GM23248 (cell line): Measurements from ENCODE around the gene PI4KA. TPM values are rescaled to one million over a fixed set of nuclear protein-coding genes. Genes with fewer than 3 reads are reported as not detected.
"Not testable (repeated sequence)": the region's sequence is repeated elsewhere in the genome, so short reads cannot be mapped to it uniquely, and the experiment has no call there.

Experiments used
- DNase-seq: peaks from one replicate; pipeline ENCODE4 v3.0.0-alpha.2; 2015
- H2AFZ ChIP-seq: fragments of 200-600 bp; sonication (generic); 2 replicates; pipeline ENCODE4 v1.6.1; 2016; ENCODE audit warnings: antibody characterized with exemption
- H3F3A ChIP-seq: fragments of 200-600 bp; sonication (generic); 2 replicates; pipeline ENCODE4 v1.6.1; 2016; ENCODE audit warnings: mild to moderate bottlenecking, antibody characterized with exemption, mixed run types; ENCODE audit not compliant: insufficient read depth
- H3K27ac ChIP-seq: fragments of 200-600 bp; sonication (generic); 2 replicates; pipeline ENCODE4 v1.5.1; 2016; ENCODE audit warnings: mild to moderate bottlenecking
- H3K27me3 ChIP-seq: fragments of 200-600 bp; sonication (generic); replicated peaks from 2 replicates; pipeline ENCODE4 v1.6.1; 2016; ENCODE audit warnings: mild to moderate bottlenecking; ENCODE audit not compliant: insufficient read depth
- H3K36me3 ChIP-seq: fragments of 200-600 bp; sonication (generic); 2 replicates; pipeline ENCODE4 v1.6.1; 2016; ENCODE audit warnings: low read depth, mild to moderate bottlenecking
- H3K4me1 ChIP-seq: fragments of 200-600 bp; sonication (generic); 2 replicates; pipeline ENCODE4 v1.6.1; 2016; ENCODE audit warnings: mild to moderate bottlenecking; ENCODE audit not compliant: insufficient read depth
- H3K4me2 ChIP-seq: fragments of 200-600 bp; sonication (generic); one replicate; pipeline ENCODE4 v1.6.1; 2016; ENCODE audit warnings: mild to moderate bottlenecking; ENCODE audit not compliant: unreplicated experiment
- H3K4me3 ChIP-seq: fragments of 200-600 bp; sonication (generic); 2 replicates; pipeline ENCODE4 v1.5.1; 2016; ENCODE audit warnings: mild to moderate bottlenecking
- H3K79me2 ChIP-seq: fragments of 200-600 bp; sonication (generic); 2 replicates; pipeline ENCODE4 v1.6.1; 2016; ENCODE audit warnings: mild to moderate bottlenecking; ENCODE audit not compliant: insufficient read depth
- H3K9ac ChIP-seq: fragments of 200-600 bp; sonication (generic); 2 replicates; pipeline ENCODE4 v1.6.1; 2016; ENCODE audit warnings: mild to moderate bottlenecking
- H3K9me2 ChIP-seq: fragments of 200-600 bp; sonication (generic); 2 replicates; pipeline ENCODE4 v1.6.1; 2016; ENCODE audit warnings: mixed run types, mild to moderate bottlenecking, moderate library complexity; ENCODE audit not compliant: insufficient read depth
- H3K9me3 ChIP-seq: fragments of 200-600 bp; sonication (generic); one replicate; pipeline ENCODE4 v1.6.1; 2017; ENCODE audit warnings: low read depth
- H4K20me1 ChIP-seq: fragments of 200-600 bp; sonication (generic); 2 replicates; pipeline ENCODE4 v1.6.0; 2016; ENCODE audit not compliant: insufficient read depth
- WGBS, 2 experiments: methylation state at CpG; one replicate each; pipeline ENCODE4 v1.1.6; 2015 to 2017; ENCODE audit warnings: low lambda C conversion rate in 2 of 2, low coverage in 1 of 2; ENCODE audit errors: missing lambda C conversion rate in 2 of 2; 5-methylcytosine and 5-hydroxymethylcytosine counted together
- in situ Hi-C: fragments of 300-500 bp; cut with MboI; formaldehyde crosslinking; loops from 2 replicates; pipeline ENCODE4 v1.15.0; 2020
- polyA plus RNA-seq: library from polyadenylated mRNA; unstranded; fragments of >200 nt; fragmentation: Nextera tagmentation; extraction: Ambion mirVana; gene quantifications from 2 replicates; pipeline ENCODE4 v1.2.1, GENCODE V29; 2016
- total RNA-seq: library from RNA; depleted of rRNA; stranded (reverse); fragments of >200 nt; shearing (Covaris generic); gene quantifications from 2 replicates; pipeline ENCODE4 v1.2.3, GENCODE V29; 2014

Gene PI4KA
- total and polyA plus RNA-seq, 2 experiments from 2014 or later: 31.1 to 34.5 TPM

GRCh38 chr22:20713116-20713515, 145.5 kb downstream of the PI4KA start:
- H3K4me2 ChIP-seq, H2AFZ ChIP-seq, DNase-seq, H4K20me1 ChIP-seq, in situ Hi-C loops, H3F3A ChIP-seq, H3K9me2 ChIP-seq, H3K9ac ChIP-seq, H3K79me2 ChIP-seq, H3K36me3 ChIP-seq, H3K27ac ChIP-seq, H3K9me3 ChIP-seq, H3K27me3 ChIP-seq, H3K4me1 ChIP-seq, H3K4me3 ChIP-seq: not testable (repeated sequence)
- 86% methylated on average over 8 to 13 of the region's 13 CpGs for WGBS, 2 experiments

GRCh38 chr22:20709966-20710365, 148.6 kb downstream of the PI4KA start:
- H3K4me2 ChIP-seq, H3K27ac ChIP-seq, H3K9ac ChIP-seq, H3F3A ChIP-seq, H3K9me2 ChIP-seq, in situ Hi-C loops, H4K20me1 ChIP-seq, H3K36me3 ChIP-seq, H3K79me2 ChIP-seq, H3K27me3 ChIP-seq, H3K4me3 ChIP-seq, DNase-seq, H3K9me3 ChIP-seq, H2AFZ ChIP-seq, H3K4me1 ChIP-seq: not testable (repeated sequence)
- 95 to 98% methylated on average over 7 to 11 of the region's 11 CpGs for WGBS, 2 experiments

DNA sequence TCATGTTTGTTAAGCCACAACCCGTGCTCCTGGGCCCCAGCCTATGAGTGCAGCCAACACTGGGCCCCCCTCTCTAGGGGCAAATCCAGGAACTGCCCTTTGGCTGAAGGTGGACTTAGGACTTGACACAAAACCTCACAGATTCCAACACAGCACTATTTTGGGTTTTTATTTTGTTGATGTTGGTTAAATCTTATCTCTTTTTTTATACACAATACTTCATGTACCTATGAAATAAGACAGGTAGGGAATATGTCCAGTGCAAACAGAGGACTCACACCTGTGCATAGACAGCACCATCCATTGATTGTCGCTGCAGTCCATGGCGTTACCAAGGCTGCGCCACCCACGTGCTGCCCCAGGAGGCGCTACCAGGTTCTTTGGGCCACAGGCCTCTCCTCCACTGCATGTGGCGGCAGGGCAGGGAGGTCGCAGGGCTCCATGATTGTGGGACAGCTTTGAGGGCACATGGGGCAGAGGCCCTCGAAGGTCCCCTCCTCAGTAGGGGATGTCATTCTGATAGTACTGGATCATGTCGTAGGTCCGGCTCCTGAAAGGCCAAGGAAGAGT, 151.0 kb downstream of the PI4KA start:
- H3K4me1 ChIP-seq, H3K79me2 ChIP-seq, DNase-seq, H3K4me3 ChIP-seq, H3K27ac ChIP-seq, H3K9ac ChIP-seq, H4K20me1 ChIP-seq, in situ Hi-C loops, H3K27me3 ChIP-seq, H3K36me3 ChIP-seq, H2AFZ ChIP-seq, H3K9me2 ChIP-seq, H3F3A ChIP-seq, H3K4me2 ChIP-seq, H3K9me3 ChIP-seq: not testable (repeated sequence)
- WGBS, 2 experiments: 88 to 93% methylated on average over 9 to 11 of the region's 11 CpGs

DNA sequence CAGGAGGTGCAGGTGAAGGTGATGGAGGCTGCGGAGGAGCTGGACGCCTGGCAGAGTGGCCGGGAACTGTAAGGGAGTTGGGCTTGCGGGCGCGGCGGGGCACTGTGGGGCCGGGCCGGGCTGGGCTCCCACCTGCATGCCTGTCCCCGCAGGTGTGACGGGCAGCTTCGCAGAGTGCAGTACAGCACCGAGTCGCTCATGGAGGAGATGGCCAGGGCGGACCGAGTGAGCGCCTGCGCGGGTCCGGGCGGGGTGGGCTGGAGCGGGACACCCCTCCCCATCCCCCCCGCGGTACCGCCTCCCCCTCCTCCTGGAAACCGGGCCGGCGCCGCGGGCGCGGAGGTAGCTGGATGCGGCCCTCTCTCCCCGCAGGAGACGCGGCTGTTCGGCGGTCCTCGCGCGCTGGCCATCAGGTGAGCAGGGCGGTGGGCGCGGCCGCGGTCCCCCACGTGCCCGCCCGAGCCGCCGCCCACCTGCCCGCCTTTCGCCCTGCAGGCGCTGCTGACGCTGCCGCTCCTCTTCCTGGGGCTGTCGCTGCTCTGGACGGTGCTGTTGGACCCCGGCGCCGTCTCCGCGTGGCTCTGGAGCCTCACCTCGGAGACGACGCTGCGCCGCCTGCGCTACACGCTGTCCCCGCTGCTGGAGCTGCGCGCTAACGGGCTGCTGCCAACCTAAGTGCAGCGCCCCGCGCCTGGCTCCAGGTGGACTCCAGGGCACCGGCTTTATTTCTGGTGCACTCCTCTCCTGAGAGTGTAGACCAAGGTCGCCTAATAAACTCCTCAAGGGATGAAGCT, 154.6 kb downstream of the PI4KA start:
- in situ Hi-C loops, H2AFZ ChIP-seq, H3K4me3 ChIP-seq: not testable (repeated sequence)

DNA sequence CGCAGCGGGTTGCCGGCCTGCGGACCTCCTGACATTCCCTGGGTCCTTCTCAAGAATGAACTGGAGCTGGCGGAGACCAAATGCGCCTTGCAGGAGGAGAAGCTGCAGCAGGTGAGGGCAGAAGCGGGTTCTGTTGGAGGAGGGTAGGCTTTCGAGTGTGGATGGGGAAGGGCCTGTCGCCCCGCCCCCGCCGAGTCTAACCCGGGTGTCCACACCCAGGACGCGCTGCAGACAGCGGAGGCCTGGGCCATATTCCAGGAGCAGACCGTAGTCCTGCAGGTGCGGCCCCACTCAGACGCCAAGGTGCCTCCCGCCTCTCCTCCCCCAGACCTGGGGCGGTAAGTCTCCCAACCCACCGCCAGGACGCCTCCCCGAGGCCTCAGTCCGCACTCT, 155.2 kb downstream of the PI4KA start:
- H3K9me2 ChIP-seq, H3K9ac ChIP-seq, H4K20me1 ChIP-seq, in situ Hi-C loops, H3K79me2 ChIP-seq, H3K4me1 ChIP-seq, H3K9me3 ChIP-seq, H3K27me3 ChIP-seq, DNase-seq, H3K4me2 ChIP-seq, H3K27ac ChIP-seq, H2AFZ ChIP-seq, H3F3A ChIP-seq, H3K36me3 ChIP-seq: not testable (repeated sequence)
- WGBS, 2 experiments: 0 to 2% methylated on average over 7 to 11 of the region's 25 CpGs
- H3K4me3 ChIP-seq: peak overlapping the region; percentile 17; the same call in 1 of the 2 replicates

More for the DNA sequence above, 154.6 kb downstream of the PI4KA start:
- H3K4me1 ChIP-seq, H3F3A ChIP-seq, H3K27me3 ChIP-seq, H3K9me3 ChIP-seq, H3K9ac ChIP-seq, DNase-seq, H3K9me2 ChIP-seq, H4K20me1 ChIP-seq, H3K36me3 ChIP-seq, H3K27ac ChIP-seq, H3K79me2 ChIP-seq, H3K4me2 ChIP-seq: not testable (repeated sequence)
- WGBS, 2 experiments: 2 to 5% methylated on average over 12 to 55 of the region's 79 CpGs

DNA sequence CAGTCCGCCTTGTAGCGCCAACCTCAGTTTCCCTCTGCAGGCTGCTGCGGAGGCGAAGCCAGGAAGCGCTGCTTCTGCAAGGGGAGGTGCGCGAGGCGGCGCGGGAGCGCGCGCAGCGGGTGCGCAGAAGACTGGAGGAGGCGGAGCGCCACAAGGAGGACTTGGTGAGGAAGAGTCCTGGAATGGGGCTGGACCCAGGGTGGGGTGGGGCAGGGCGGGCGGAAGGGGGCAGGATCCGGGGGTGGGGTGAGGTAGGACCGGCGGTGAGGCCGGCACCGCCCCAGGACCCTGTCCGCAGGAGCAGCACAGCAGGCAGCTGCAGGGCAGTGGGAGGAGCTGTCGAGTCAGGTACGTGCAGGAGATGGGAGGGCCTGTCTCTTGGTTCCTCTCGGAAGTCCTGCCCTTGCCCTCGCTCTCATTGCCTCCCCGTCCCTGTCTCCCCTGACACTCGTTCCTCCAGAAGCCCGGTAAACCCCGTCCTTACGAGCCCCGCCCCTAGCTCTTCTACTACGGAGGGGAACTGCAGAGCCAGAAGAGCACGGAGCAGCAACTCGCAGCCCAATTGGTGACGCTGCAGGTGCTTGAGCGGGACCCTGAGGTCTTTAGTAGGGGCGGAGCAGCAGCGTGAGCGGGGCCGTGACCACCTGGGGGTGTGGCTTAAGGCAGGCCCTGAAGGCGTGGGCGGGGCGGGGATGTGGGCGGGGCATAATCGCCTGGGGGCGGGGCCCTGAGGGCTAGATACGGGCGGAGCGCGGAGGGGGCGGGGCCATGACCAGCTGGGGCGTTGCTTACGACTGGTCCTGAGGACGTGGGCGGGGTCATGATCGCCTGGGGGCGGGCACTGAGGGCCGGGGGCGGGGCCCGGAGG, 155.8 kb downstream of the PI4KA start:
- H3K27ac ChIP-seq: peak overlapping the region; percentile 43
- H3K9me3 ChIP-seq, H4K20me1 ChIP-seq, H3K36me3 ChIP-seq, H3K79me2 ChIP-seq, in situ Hi-C loops, H3K9me2 ChIP-seq, H3F3A ChIP-seq, H3K27me3 ChIP-seq, H3K4me1 ChIP-seq: not testable (repeated sequence)
- H3K9ac ChIP-seq: peak overlapping the region; percentile 44
- peak overlapping the region; percentile 90 for H3K4me2 ChIP-seq
- H3K4me3 ChIP-seq: peak overlapping the region; percentile 67
- peak overlapping the region; percentile 75 for H2AFZ ChIP-seq
- 0 to 1% methylated on average over 39 to 58 of the region's 64 CpGs for WGBS, 2 experiments
- DNase-seq: peak; percentile 95

GRCh38 chr22:20702175-20702545, 156.5 kb downstream of the PI4KA start:
- WGBS, 2 experiments: 0 to 1% methylated on average over 17 to 25 of the region's 35 CpGs
- H3K79me2 ChIP-seq, H3K27me3 ChIP-seq, H3K4me1 ChIP-seq, H3K9me2 ChIP-seq, H3K27ac ChIP-seq, H4K20me1 ChIP-seq, H3F3A ChIP-seq, in situ Hi-C loops, DNase-seq, H3K9me3 ChIP-seq, H3K36me3 ChIP-seq: not testable (repeated sequence)
- peak overlapping the region; percentile 36; the same call in 1 of the 2 replicates for H3K9ac ChIP-seq
- peak overlapping the region; percentile 75 for H2AFZ ChIP-seq
- peak overlapping the region; percentile 90 for H3K4me2 ChIP-seq
- peak overlapping the region; percentile 67 for H3K4me3 ChIP-seq
